AML-193 (cell line): ENCODE results near the gene RPUSD3.
A peak's percentile ranks its signal among the peaks of the same experiment; 100 is the strongest.
"Not testable (repeated sequence)": the region's sequence is repeated elsewhere in the genome, so short reads cannot be mapped to it uniquely, and the experiment has no call there.

Experiments
- DNase-seq, 2 experiments: peaks; one replicate each; lab custom pipeline; 2025; lab: John Stamatoyannopoulos, UW

Gene RPUSD3, protein sequence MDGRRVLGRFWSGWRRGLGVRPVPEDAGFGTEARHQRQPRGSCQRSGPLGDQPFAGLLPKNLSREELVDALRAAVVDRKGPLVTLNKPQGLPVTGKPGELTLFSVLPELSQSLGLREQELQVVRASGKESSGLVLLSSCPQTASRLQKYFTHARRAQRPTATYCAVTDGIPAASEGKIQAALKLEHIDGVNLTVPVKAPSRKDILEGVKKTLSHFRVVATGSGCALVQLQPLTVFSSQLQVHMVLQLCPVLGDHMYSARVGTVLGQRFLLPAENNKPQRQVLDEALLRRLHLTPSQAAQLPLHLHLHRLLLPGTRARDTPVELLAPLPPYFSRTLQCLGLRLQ

DNA sequence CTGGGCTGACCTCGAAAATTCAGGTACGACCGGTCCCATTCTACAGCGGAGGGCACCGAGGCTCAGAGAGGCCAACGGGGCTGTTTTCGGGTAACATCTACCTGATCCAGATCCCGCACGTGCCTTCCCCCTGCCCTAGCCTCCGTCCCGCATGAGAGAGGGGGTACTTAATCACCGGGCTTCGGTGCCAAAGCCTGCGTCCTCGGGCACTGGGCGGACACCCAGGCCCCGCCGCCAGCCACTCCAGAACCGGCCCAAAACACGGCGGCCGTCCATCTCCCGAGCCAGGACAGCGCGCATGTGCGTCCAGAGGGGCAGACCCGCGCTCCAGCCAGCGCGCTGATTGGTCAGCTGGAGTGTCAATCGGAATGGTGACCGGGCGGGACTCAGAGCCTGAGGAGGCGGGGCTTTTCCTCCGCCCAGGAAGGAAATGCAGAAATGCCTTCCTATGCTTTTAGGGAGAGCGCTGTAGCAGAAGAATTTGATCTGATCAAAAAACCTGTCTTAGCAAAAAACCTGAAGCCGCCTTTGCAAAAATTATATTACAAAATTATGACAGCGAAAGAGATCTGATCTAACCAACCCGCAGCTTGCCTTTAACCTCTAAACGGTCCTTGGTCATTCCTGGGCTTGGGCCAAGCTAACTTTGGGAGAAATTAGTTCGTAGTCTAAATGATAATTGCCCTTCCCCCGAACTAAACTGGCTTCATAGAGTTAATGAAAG, at the start of gene RPUSD3:
Gene RPUSD3 (minus strand): TSS at position 294 of the 724 bp plus-strand sequence. CDS start 18 bp downstream, at position 276.
- peak; percentile 94 to 95 for DNase-seq

DNA sequence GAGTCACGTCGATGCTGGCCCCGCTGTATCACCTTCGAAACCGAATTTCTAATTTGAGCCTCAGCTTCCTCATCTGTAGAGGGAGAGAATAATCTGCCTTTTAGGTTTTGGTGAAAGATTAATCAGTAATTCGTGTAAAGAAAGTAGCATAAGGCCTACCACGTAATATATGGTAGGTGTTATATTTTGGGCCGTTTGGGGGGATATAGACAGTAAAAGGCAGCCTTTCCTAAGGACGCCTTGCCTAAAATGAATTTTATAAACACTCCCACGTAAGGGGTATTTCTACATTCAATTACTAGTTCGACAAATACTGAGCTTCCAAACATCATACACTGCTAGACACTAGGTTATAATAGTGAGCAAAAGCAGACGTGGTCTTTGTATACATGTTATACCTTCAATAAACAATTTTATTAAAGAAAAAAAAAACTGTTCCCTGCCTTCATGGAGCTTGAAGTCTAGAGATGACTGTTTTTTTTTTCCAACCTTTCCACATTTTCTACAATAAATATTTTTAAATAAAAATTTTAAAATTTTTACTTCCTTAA, 47.3 kb upstream of the RPUSD3 start:
- no peak for DNase-seq

DNA sequence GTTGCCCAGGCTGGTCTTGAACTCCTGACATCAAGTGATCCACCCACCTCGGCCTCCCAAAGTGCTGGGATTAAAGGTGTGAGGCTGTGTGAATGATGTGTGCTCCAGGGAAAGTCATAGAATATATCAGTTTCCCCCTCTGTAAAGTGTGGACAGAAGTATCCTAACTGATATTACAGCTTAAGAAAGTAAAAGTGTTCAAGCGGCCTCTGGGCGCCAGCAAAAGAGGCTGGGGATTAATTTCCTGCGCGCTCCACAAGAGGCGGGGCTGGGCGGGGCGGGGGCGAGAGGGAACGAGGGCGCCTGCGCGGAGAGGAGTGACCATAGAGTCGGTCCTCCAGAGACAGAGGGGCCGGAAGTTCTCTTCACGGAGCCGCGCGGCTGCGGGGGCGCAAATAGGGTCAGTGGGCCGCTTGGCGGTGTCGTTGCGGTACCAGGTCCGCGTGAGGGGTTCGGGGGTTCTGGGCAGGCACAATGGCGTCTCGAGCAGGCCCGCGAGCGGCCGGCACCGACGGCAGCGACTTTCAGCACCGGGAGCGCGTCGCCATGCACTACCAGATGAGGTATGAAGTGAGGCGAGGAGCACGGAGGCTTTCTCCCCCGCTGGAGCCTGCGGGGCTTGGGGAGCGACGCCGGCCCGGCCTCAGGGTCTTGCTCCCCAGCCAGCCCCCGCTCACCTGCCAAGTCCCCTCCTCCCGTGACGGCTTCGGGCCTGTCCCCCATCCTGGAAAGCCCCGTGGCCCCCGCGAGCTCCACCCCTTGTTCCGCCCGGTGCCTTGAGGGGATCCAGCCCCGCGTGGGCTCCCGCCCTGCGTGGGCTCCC, 46.7 kb upstream of the RPUSD3 start, which contains the start of gene JAGN1:
Gene JAGN1 (plus strand): TSS at position 362 of the 823 bp plus-strand sequence. CDS start 113 bp downstream, at position 475.
- DNase-seq, result peak; percentile 88

DNA sequence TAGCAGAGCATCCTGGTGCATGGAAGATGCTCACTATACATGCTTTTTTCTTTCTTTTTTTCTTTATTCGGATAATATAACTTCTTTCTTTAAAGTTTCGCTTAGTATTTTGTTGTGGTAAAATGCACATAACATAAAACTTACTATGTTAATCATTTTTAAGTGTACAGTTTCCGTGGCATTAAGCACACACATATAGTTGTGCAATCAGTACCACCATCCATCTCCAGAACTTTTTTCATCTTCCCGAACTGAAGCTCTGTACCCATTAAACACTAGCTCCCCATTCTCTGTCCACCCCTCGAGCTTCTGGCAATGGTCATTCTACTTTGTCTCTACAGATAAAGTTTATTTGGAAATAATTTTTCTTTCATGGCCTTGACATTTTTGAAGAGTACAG, 45.6 kb upstream of the RPUSD3 start:
- DNase-seq, result no peak

DNA sequence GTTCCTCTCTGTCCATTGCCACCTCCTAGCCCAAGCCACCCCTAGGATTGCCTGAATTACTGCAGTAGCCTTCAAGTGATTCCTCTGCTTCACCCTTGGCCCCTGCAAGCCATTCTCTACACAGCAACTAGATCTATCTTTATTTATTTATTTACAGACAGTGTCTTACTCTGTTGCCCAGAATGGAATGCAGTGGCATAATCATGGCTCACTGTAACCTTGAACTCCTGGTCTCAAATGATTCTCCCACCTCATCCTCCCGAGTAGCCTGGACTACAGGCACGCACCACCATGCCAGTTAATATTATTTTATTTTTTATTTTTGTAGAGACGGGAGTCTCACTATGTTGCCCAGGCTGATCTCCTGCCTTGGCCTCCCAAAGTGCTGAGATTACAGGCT, 44.7 kb upstream of the RPUSD3 start:
- no peak for DNase-seq

DNA sequence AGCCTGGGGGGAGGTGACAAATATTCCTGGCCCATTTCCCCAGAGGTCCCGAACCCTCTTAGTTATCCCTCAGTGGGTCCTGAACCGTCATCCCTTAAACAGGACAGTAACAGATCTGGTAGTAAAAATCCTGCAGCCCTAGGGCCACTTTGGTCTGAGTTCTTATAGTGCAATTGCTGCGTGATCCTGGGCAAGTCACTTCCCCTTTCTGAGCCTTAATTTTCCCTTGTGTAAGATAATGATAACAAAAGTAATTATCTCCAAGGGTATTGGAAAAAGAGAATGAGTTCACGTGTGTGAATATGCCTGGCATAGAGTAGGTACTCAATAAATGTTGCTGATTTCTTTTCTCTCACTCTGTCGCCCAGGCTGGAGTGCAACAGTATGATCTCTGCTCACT, 43.7 kb upstream of the RPUSD3 start:
- DNase-seq, result no peak

DNA sequence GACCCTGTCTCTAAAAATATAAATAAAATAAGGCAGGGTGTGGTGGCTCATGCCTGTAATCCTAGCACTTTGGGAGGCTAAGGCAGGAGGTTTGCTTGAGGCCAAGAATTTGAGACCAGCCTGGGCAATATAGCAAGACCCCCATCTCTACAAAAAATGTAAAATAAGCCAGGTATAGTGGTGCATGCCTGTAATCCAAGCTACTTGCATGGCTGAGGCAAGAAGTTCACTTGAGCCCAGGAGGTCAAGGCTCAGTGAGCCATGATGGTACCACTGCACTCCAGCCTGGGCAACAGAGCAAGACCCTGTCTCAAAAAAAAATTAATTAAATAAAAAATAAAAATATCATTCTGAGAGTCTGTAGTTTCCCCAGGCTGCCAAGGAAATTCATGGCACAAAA, 42.5 kb upstream of the RPUSD3 start:
- DNase-seq, result no peak

DNA sequence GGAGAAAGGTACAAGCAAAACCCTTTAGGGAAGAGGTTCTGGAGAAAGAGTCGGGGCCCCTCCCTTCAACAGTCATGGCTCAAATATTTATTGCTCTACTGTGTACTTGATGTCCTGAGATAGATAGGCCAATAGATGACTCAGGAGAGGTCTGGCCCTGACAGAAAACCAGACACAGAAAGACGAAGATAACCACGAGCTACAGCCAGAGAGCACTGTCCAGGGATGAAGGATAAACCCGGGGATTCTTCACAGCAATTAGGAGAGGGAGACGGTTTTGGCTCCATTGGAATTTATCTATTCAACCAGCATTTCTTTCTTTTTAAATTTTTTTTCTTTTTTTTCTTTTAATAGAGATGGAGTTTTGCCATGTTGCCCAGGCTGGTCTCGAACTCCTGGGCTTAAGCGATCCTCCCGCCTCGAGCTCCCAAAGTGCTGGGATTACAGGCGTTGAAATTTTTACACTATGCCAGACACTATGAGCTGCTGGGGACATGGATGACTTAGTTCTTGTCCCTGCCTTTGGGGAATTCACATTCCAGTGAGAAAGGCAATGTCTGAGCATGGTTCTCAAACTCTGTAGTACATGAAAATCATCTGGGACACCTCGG, 40.9 kb upstream of the RPUSD3 start:
- no peak for DNase-seq

DNA sequence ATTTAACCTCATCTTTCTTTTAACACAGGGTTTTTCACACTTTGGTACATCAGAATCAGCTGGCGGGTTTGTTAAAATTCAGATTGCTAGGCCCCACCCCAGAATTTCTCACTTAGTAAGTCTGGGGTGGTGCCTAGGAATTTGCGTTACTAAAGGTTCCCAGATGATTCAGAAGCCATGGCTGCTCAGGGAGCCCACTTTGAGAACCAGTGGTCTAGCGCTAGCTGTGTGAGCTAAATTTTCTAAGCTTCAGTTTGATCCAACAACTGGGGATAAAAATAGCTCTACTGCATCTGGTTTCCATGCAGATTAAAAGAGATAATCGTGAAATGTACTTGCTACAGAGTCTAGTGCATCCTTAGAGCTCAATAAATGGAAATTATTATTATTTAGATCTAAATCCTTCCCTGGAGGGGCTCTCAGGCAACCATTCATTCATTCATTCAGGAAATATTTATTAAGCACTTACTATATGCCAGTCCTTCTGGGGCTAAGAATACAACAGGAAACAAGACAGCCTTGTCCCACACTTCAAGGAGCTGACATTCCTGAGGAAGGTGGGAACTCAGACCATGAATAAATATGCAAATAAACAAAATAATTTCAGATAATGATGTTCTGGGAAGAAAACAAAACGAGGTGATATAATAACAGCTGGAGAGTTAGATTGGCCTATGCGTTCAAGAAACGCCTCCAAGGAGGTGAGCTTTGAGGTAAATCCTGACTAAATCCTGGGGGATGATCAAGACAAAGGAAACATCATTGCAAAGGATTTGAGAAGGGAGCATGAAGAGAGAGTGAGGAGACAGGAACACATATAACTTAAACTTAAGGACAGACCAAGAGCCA, 40.1 kb upstream of the RPUSD3 start:
- DNase-seq, result no peak

DNA sequence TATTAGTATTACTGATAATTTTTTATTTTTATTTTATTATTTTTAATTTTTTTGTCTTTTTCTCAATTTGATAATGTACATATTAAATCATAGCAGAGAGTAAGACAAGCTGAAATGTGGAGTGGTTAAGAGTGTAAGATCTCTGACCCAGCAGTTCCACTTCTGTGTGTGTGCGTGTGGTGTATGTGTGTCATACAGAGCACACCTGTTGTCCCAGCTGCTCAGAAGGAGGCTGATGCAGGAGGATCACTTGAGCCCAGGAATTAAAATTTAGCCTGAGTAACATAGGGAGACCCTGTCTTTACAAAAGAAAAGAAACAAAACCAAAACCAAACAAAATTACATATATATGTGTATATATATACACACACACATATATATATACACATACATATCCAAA, 37.6 kb upstream of the RPUSD3 start:
- DNase-seq, result no peak

DNA sequence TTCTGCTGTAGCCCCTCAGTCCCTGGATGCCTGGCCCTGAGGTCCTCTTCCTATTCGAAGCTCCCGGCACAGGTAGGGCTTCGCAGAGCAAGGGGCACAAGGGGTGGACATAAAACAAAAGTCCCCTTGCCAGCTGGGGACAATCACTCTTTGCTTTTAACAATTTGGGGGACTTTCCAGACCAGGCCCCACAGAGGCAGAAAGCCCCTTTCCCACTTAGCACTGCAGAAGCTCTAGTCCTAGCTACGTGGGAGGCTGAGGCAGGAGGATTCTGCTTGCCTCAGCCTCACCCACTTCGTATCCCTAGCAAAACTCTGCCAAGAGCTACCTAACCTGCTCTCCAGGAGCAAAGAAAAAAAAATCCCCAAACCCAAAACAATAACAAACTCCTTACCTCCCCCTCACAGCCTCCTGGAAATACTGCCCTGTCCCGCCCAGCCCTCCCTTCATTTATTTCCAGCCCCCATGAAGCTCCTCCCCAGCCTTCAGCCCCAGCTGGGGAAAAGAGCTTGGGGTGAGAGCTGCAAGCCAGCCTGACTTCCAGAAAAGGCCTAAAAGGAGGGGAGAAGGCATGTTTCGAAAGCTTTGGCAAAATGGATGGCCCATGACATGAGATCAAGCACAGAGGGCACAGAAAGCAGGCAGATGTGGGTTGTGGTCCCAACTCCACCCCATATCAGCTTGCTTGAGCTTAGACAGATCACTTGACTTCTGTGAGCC, 36.2 kb upstream of the RPUSD3 start, which contains the start of gene CIDEC:
Gene CIDEC (minus strand): TSS at position 424 of the 720 bp plus-strand sequence. CDS start 1,767 bp downstream, outside the sequence.
- no peak for DNase-seq

DNA sequence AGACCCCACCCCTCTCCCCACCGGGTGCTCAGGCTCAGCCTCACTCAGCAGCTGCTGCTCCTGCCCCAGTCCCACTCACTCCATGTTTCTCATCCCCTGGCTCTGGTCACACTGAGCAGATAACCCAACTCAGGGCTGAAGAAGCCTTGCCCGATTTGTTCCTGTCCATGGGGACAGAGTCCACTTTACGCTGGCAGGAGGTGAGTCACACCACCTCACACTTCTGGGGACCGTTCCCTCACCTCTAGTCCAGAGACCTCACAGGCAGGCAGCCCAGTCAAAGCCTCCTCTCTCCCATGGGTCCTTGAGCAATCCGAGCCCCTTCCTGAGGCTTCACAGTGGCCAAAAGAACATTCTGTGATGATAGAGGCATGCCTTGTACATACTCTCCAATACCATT, 34.9 kb upstream of the RPUSD3 start:
- DNase-seq, result no peak

DNA sequence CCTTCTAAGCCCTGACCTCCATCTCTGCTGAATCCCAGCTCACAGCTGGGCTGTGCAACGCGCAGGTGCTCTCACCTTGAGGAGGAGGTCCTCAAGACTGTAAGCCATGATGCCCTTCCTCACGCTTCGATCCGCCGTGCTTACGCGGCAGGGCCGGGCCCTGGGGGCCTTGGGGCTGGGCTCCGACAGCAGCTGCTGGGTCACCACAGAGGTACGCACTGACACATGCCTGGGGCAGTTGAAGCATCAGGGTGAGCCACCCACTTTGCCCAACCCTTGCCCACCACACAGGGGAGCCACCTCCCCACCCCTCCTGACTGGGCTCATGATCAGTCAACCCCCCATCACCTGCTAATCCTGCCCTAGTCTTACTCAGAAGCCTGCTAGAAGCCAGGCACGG, 33.2 kb upstream of the RPUSD3 start:
- DNase-seq, result no peak

DNA sequence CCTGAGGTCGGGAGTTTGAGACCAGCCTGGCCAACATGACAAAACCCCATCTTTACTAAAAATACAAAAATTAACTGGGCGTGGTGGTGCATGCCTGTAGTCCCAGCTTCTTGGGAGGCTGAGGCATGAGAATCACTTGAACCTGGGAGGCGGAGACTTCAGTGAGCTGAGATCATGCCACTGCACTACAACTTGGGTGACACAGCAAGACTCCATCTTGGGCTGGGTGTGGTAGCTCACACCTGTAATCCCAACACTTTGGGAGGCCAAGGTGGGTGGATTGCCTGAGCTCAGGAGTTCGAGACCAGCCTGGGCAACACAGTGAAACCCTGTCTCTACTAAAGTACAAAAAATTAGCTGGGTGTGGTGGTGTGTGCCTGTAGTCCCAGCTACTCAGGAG, 32.4 kb upstream of the RPUSD3 start:
- DNase-seq, result not testable (repeated sequence)

DNA sequence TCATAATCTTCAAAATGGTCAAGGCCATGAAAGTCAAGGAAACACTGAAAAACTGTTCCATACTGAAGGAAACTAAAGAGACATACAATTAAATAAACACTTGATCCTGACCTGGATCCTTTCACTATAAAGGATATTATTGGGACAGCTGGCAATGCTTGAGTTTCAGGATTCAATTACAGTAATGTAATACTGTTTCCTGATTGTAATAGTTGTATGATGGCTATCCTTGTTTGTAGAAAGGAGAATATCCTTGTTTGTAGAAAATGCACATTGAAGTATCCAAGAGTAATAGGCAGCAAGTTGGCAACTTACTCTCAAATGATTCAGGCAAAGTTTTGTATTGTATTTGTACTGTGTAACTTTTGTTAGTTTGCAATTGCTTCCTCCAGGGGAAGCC, 31.6 kb upstream of the RPUSD3 start:
- no peak for DNase-seq

DNA sequence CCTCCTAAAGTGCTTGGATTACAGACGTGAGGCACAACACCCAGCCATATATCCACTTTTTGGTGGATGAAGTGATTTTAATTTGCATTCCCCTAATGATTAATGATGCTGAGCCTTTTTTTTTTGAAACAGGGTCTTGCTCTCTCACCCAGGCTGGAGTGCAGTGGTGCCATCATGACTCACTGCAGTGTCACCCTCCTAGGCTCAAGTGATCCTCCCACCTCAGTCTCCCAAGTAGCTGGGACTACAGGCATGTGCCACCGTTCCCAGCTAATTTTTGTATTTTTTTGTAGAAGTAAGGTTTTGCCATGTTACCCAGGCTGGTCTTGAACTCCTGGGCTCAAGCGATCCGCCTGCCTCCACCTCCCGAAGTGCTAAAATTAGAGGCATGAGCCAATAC, 28.3 kb upstream of the RPUSD3 start:
- DNase-seq, result not testable (repeated sequence)

DNA sequence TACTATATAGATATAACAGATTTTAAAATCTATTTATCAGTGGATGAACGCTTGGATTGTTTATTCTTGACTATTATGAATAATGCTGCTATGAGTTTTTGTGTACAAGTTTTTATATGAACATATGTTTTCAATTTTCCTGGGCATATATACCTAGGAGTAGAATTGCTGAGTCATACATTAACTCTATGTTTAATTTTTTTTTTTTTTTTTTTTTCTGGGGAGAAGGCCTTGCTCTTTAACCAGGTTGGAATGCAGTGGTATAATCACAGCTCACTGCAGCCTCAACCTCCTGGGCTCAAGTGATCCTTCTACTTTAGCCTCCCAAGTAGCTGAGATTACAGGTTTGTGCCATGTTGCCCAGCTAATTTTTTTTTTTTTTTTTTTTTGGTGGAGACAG, 27.2 kb upstream of the RPUSD3 start:
- no peak for DNase-seq

DNA sequence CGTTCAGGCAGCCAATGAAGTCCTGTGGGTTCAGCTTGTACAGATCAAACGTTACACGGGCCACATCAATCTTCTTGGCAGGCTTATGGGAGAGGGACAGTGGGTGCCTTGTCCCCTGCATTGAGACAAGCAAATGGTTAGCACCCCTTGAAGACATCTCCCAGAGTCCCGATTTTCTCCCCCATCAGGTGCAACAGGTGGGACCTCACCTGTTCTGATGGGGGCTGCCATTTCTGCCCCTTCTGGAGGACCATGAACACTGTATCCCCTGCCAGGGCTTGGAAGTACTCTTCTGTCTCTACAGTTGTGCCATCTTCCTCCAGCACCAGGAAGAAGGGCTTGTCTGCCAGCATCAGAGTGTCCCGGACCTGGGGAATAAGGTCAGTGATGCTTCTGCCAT, 26.1 kb upstream of the RPUSD3 start:
- no peak for DNase-seq

DNA sequence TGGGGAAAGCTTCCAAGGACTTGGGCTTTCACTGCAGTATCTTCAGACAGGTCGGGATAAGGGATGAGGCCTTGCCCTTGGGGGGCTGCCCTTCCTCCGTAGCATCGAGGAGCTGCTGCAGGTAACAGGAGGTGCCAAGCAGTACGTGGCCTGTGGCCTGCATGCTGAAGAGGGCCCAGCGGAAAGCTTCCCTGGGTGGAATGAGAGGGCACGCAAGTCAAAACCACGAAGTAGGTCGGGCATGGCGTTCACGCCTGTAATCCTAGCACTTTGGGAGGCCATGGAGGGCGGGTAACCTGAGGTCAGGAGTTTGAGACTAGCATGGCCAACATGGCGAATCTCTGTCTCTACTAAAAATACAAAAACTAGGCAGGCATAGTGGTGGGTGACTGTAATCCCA, 23.3 kb upstream of the RPUSD3 start:
- DNase-seq, result no peak

DNA sequence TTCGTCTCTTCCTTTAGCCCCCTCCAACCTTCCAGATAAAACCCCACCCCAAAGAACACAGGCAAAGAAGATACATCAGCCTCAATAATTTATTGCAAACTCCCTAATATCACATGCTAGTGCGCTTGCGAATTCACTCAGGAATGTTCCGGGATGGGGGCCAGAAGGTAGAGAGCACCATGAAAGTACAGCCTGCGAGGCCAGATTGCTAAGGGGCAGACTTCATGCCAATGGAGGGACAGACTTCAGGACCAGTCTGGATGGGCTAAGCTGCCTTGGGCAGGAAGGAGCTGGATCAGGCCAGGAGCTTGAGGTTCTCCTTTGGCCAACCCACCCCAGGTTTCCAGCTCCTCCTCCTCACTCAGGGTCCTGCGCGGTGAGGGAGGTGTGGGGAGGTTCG, 22.8 kb upstream of the RPUSD3 start:
- DNase-seq, result no peak
